Measurements from ENCODE around the gene EIF3F. TPM values are rescaled to one million over a fixed set of nuclear protein-coding genes. Genes with fewer than 3 reads are reported as not detected.

Gene EIF3F

DNA sequence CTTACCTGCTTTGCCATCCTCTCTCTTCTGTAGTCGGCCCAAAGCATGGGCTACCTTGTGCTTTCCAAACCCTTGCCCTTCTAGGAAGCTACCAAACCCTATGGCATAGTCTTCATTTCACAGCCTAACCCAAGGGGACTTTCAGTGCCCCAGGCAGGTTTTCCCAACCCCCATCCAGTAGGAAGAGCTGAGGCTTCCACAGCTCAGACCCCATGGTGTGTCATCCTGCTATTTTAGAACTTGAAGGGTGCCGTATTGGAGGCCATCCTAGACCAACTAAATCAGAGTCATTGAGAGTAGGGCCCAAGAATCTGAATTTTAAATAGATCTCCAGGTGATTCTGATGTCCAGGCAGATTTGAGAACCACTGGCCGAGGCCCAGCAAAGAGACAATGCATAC lies 61.9 kb downstream of the EIF3F start:
- no peak overlapping the region for H2BK120ac ChIP-seq (ENCODE audit: low read depth, low read length)
- no peak overlapping the region for H3K4ac ChIP-seq (ENCODE audit: low read depth in 1 of 2, low read length in 2 of 2)
- no peak overlapping the region for H2BK5ac ChIP-seq (ENCODE audit: low read depth, low read length, poor library complexity, severe bottlenecking)
- H3K36me3 ChIP-seq (ENCODE audit: control insufficient read depth in 1 of 2, insufficient read depth in 2 of 2, low read depth in 1 of 2, low read length in 2 of 2): no peaks in the 10 kb centered on the region
- no peak overlapping the region for H4K91ac ChIP-seq (ENCODE audit: low read length)
- H4K8ac ChIP-seq (ENCODE audit: low read length): no peak overlapping the region
- no peak overlapping the region for H3K27ac ChIP-seq (ENCODE audit: low read length, poor library complexity, severe bottlenecking)
- H3K23ac ChIP-seq (ENCODE audit: low read length in 2 of 2): no peak overlapping the region
- H2BK12ac ChIP-seq (ENCODE audit: low read length in 2 of 2): no peak overlapping the region
- no peak overlapping the region for H3K4me2 ChIP-seq (ENCODE audit: low read length, poor library complexity, severe bottlenecking)
- H3K4me1 ChIP-seq (ENCODE audit: control insufficient read depth, insufficient read depth, low read depth, low read length): no peaks in the 10 kb centered on the region
- peaks cover 0 to 31% of the 10 kb centered on the region in 2 experiments for H3K27me3 ChIP-seq (ENCODE audit: control insufficient read depth in 1 of 2, insufficient read depth in 1 of 2, low read length in 2 of 2)
- no peak overlapping the region for H3K18ac ChIP-seq (ENCODE audit: low read depth in 1 of 2, low read length in 2 of 2)
- H2AFZ ChIP-seq (ENCODE audit: low read depth, low read length): no peak overlapping the region
- H3K9me3 ChIP-seq (ENCODE audit: control insufficient read depth, low read length): no peaks in the 10 kb centered on the region
- H2BK15ac ChIP-seq (ENCODE audit: low read depth, poor library complexity, severe bottlenecking): no peak overlapping the region
- no peaks in the 10 kb centered on the region for H3K79me1 ChIP-seq (replicated peaks; ENCODE audit: low read length, poor library complexity, severe bottlenecking)
- no peak overlapping the region for H2AK5ac ChIP-seq (ENCODE audit: low read length, severe bottlenecking)
- 71% methylated on average over 2 of the region's 3 CpGs for WGBS
- no peak overlapping the region for H3K9ac ChIP-seq (ENCODE audit: low read length)
- H3K4me3 ChIP-seq (ENCODE audit: insufficient read depth in 1 of 2, low read depth in 1 of 2, low read length in 2 of 2): no peak overlapping the region
- DNase-seq: no peak
- H3K14ac ChIP-seq (ENCODE audit: low read length in 2 of 2): no peak overlapping the region

Small RNA genes within 50 kb of the gene (small RNA-seq; reads per million reads assigned to genes)
- not detected for gene COX6CP5 (ENCODE audit: low read depth)
